ENCODE data around the gene FMN1.

The FMN1 gene

GRCh38 chr15:33116198-33116597 is 78.3 kb downstream of the FMN1 start:
- no peak for TF ChIP-seq CTCF (IDR thresholded peaks at IDR 0.05; ENCODE audit: insufficient read depth, low read depth, low read length, missing control alignments)
- no peak for DNase-seq (ENCODE audit: low read depth)
- no peak overlapping the region for H3K4me3 ChIP-seq (ENCODE audit: low read length)

GRCh38 chr15:33115191-33115861 is 79.2 kb downstream of the FMN1 start:
- DNase-seq (ENCODE audit: low read depth) = peak; percentile 17
- H3K4me3 ChIP-seq (ENCODE audit: low read length) = no peak overlapping the region
- no peak for TF ChIP-seq CTCF (IDR thresholded peaks at IDR 0.05; ENCODE audit: insufficient read depth, low read depth, low read length, missing control alignments)

- no peak overlapping the region for H3K4me3 ChIP-seq (ENCODE audit: low read length)
- no peak for TF ChIP-seq CTCF (IDR thresholded peaks at IDR 0.05; ENCODE audit: insufficient read depth, low read depth, low read length, missing control alignments)
- peak; percentile 53 for DNase-seq (ENCODE audit: low read depth)
These were observed 80.2 kb downstream of the FMN1 start for GRCh38 chr15:33114374-33114717.

GRCh38 chr15:33113666-33114373 is 80.7 kb downstream of the FMN1 start:
- peak; percentile 67 for DNase-seq (ENCODE audit: low read depth)

GRCh38 chr15:33112541-33113105 is 81.9 kb downstream of the FMN1 start:
- no peak overlapping the region for H3K4me3 ChIP-seq (ENCODE audit: low read length)
- TF ChIP-seq CTCF (IDR thresholded peaks at IDR 0.05; ENCODE audit: insufficient read depth, low read depth, low read length, missing control alignments) = no peak
- no peak for DNase-seq (ENCODE audit: low read depth)

More at GRCh38 chr15:33113666-33114373, 80.7 kb downstream of the FMN1 start:
- TF ChIP-seq CTCF (IDR thresholded peaks at IDR 0.05; ENCODE audit: insufficient read depth, low read depth, low read length, missing control alignments) = no peak
- H3K4me3 ChIP-seq (ENCODE audit: low read length) = no peak overlapping the region

GRCh38 chr15:33111041-33111451 is 83.5 kb downstream of the FMN1 start:
- no peak for TF ChIP-seq CTCF (IDR thresholded peaks at IDR 0.05; ENCODE audit: insufficient read depth, low read depth, low read length, missing control alignments)
- DNase-seq (ENCODE audit: low read depth) = no peak
- H3K4me3 ChIP-seq (ENCODE audit: low read length) = no peak overlapping the region

All from epithelial cell of esophagus (primary cell).